ENCODE measurements around the gene CWC25. TPM values are rescaled to one million over a fixed set of nuclear protein-coding genes. Genes with fewer than 3 reads are reported as not detected.

The CWC25 gene
- polyA plus RNA-seq, 1 of the 3 experiments (the other 2 are of a cell fraction), result 15.6 TPM

DNA sequence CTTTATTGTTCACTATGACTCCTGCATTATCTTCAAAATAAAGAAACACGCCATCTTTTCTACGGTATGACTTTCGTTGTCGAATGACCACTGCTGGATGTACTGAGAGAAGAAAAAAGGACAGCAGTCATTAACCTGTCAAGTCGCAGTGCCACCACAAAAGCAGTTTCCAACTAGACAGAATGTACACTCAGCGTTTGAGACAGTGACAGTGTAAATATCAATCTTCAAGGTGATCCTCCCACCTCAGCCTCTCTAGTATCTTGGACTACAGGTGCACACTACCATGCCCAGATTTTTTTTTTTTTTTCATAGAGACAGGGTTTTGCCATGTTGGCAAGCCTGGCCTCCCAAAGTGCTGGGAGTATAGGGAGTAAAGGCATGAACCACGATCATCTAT, 25.3 kb upstream of the CWC25 start:
- H3K4me3 ChIP-seq (ENCODE audit: low read depth in 2 of 2, low read length in 1 of 2), result peak overlapping the region; percentile 74 to 91; a peak in 3 of 4 replicates
- 87% methylated on average over 7 of the region's 7 CpGs for WGBS (ENCODE audit: low lambda C conversion rate)
- POLR2A ChIA-PET, result no interaction called here
- no peak overlapping the region for H3K9ac ChIP-seq
- H3K4me1 ChIP-seq (ENCODE audit: control insufficient read depth in 1 of 2, insufficient read depth in 2 of 2, low read depth in 1 of 2, low read length in 1 of 2), result peaks cover 17 to 20% of the 10 kb centered on the region in 2 experiments; a peak in 2 of 4 replicates
- no peaks in the 10 kb centered on the region for H3K9me3 ChIP-seq
- CTCF ChIA-PET, result no interaction called here
- no peaks in the 10 kb centered on the region for H3K9me2 ChIP-seq
- H2AFZ ChIP-seq (ENCODE audit: low read depth), result no peak overlapping the region
- peaks cover 79% of the 10 kb centered on the region for H3F3A ChIP-seq (replicated peaks; ENCODE audit: insufficient read depth)
- H3K27me3 ChIP-seq (ENCODE audit: insufficient read depth), result no peaks in the 10 kb centered on the region
- peak overlapping the region; percentile 97 for H3K4me2 ChIP-seq
- H4K20me1 ChIP-seq (ENCODE audit: insufficient read depth), result peaks cover 42% of the 10 kb centered on the region
- no peak overlapping the region for H3K27ac ChIP-seq (ENCODE audit: low read depth in 2 of 2, low read length in 1 of 2)
- no peak for TF ChIP-seq JUND (IDR thresholded peaks at IDR 0.05)
- no peak for TF ChIP-seq MEF2A (IDR thresholded peaks at IDR 0.05; ENCODE audit: borderline replicate concordance, low read depth)
- TF ChIP-seq CHD2 (IDR thresholded peaks at IDR 0.05; ENCODE audit: low read length, partially characterized antibody), result no peak
- TF ChIP-seq, protein P1, sequence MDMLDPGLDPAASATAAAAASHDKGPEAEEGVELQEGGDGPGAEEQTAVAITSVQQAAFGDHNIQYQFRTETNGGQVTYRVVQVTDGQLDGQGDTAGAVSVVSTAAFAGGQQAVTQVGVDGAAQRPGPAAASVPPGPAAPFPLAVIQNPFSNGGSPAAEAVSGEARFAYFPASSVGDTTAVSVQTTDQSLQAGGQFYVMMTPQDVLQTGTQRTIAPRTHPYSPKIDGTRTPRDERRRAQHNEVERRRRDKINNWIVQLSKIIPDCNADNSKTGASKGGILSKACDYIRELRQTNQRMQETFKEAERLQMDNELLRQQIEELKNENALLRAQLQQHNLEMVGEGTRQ (IDR thresholded peaks at IDR 0.05; ENCODE audit: borderline replicate concordance, low read depth, low read length), result no peak
- no peak for TF ChIP-seq FOXJ3 (CRISPR knock-in tag; IDR thresholded peaks at IDR 0.05)
- no peak; the same call in 1 of the 2 replicates for TF ChIP-seq POLR2AphosphoS5 (IDR thresholded peaks at IDR 0.05; ENCODE audit: low read depth, low read length)
- TF ChIP-seq, protein P2, sequence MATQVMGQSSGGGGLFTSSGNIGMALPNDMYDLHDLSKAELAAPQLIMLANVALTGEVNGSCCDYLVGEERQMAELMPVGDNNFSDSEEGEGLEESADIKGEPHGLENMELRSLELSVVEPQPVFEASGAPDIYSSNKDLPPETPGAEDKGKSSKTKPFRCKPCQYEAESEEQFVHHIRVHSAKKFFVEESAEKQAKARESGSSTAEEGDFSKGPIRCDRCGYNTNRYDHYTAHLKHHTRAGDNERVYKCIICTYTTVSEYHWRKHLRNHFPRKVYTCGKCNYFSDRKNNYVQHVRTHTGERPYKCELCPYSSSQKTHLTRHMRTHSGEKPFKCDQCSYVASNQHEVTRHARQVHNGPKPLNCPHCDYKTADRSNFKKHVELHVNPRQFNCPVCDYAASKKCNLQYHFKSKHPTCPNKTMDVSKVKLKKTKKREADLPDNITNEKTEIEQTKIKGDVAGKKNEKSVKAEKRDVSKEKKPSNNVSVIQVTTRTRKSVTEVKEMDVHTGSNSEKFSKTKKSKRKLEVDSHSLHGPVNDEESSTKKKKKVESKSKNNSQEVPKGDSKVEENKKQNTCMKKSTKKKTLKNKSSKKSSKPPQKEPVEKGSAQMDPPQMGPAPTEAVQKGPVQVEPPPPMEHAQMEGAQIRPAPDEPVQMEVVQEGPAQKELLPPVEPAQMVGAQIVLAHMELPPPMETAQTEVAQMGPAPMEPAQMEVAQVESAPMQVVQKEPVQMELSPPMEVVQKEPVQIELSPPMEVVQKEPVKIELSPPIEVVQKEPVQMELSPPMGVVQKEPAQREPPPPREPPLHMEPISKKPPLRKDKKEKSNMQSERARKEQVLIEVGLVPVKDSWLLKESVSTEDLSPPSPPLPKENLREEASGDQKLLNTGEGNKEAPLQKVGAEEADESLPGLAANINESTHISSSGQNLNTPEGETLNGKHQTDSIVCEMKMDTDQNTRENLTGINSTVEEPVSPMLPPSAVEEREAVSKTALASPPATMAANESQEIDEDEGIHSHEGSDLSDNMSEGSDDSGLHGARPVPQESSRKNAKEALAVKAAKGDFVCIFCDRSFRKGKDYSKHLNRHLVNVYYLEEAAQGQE (IDR thresholded peaks at IDR 0.05; ENCODE audit: low read depth, low read length), result no peak
- no peak for TF ChIP-seq RFX5 (IDR thresholded peaks at IDR 0.05; ENCODE audit: low read length)
- TF ChIP-seq SIN3A (IDR thresholded peaks at IDR 0.05; ENCODE audit: borderline replicate concordance, low read depth, low read length), result no peak
- no peak for TF ChIP-seq EZH2phosphoT487 (IDR thresholded peaks at IDR 0.05; ENCODE audit: borderline replicate concordance, low read depth)
- TF ChIP-seq, protein P3, sequence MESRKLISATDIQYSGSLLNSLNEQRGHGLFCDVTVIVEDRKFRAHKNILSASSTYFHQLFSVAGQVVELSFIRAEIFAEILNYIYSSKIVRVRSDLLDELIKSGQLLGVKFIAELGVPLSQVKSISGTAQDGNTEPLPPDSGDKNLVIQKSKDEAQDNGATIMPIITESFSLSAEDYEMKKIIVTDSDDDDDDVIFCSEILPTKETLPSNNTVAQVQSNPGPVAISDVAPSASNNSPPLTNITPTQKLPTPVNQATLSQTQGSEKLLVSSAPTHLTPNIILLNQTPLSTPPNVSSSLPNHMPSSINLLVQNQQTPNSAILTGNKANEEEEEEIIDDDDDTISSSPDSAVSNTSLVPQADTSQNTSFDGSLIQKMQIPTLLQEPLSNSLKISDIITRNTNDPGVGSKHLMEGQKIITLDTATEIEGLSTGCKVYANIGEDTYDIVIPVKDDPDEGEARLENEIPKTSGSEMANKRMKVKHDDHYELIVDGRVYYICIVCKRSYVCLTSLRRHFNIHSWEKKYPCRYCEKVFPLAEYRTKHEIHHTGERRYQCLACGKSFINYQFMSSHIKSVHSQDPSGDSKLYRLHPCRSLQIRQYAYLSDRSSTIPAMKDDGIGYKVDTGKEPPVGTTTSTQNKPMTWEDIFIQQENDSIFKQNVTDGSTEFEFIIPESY (IDR thresholded peaks at IDR 0.05; ENCODE audit: borderline replicate concordance, low read depth), result no peak
- no peak for TF ChIP-seq ELF1 (IDR thresholded peaks at IDR 0.05)
- peaks cover 46 to 56% of the 10 kb centered on the region in 2 experiments for H3K36me3 ChIP-seq (replicated peaks in 1 of 2; ENCODE audit: control insufficient read depth in 1 of 2, insufficient read depth in 2 of 2, low read length in 1 of 2)
- peaks cover 49% of the 10 kb centered on the region for H3K79me2 ChIP-seq (ENCODE audit: insufficient read depth)
- no peak for DNase-seq

Data from SK-N-SH (cell line).